Measurements from ENCODE around the gene ERMP1. TPM values are rescaled to one million over a fixed set of nuclear protein-coding genes. Genes with fewer than 3 reads are reported as not detected.

ERMP1 gene
- polyA plus RNA-seq, 2 of the 4 experiments (the other 2 are of a cell fraction), result 22.5 to 53.4 TPM

GRCh38 chr9:5793812-5794211 lies 39.1 kb downstream of the ERMP1 start:
- TF ChIP-seq EHMT2 (IDR thresholded peaks at IDR 0.05; ENCODE audit: low read depth), result no peak
- TF ChIP-seq POLR2AphosphoS2 (conservative IDR thresholded peaks at IDR 0.05; ENCODE audit: low read length), result no peak
- no peak for TF ChIP-seq HOXA7 (CRISPR knock-in tag; IDR thresholded peaks at IDR 0.05)
- no peak for TF ChIP-seq NFE2L2 (conservative IDR thresholded peaks at IDR 0.05; ENCODE audit: low read length)
- no peak for TF ChIP-seq KDM1A (IDR thresholded peaks at IDR 0.05; ENCODE audit: low read depth)
- TF ChIP-seq HDAC2 (IDR thresholded peaks at IDR 0.05), result no peak
- TF ChIP-seq RCOR1 (IDR thresholded peaks at IDR 0.05; ENCODE audit: low read depth, low read length), result no peak
- TF ChIP-seq MYC (IDR thresholded peaks at IDR 0.05; ENCODE audit: borderline replicate concordance, low read length), result no peak
- no peak for TF ChIP-seq USF2 (IDR thresholded peaks at IDR 0.05)
- no peak for TF ChIP-seq FOSL2 (IDR thresholded peaks at IDR 0.05)
- no peak for TF ChIP-seq FOSL2 (CRISPR knock-in tag; IDR thresholded peaks at IDR 0.05)
- no peak for TF ChIP-seq GATA3 (IDR thresholded peaks at IDR 0.05; ENCODE audit: borderline replicate concordance)
- TF ChIP-seq BHLHE40 (IDR thresholded peaks at IDR 0.05; ENCODE audit: low read depth, low read length), result no peak
- Histone ChIP-seq H3K4me3 (no peak overlapping the region), H3K9me3 (no peaks in the 10 kb centered on the region), H3K4me2 (no peak overlapping the region), H3K27ac (no peak overlapping the region), H3K4me1 (no peaks in the 10 kb centered on the region)
- no peak for FAIRE-seq
- WGBS (ENCODE audit: missing lambda C conversion rate), result 95% methylated on average over 1 of the region's 1 CpG
- CTCF ChIA-PET, result interaction anchor here (0.8 to 1.6 kb wide), 3 partner anchors 39 to 352 kb away, joined by 3 to 6 read pairs (median 3); partner anchors contain the start of gene ERMP1
- no peak for DNase-seq (ENCODE audit: low read depth in 1 of 2, low spot score in 1 of 2)
- POLR2A ChIA-PET, result no interaction called here
- no peak for ATAC-seq

GRCh38 chr9:5791870-5792269 lies 41.0 kb downstream of the ERMP1 start:
- Histone ChIP-seq H3K4me2 (no peak overlapping the region), H3K9me3 (no peaks in the 10 kb centered on the region), H3K4me3 (no peak overlapping the region), H3K27ac (no peak overlapping the region), H3K4me1 (no peaks in the 10 kb centered on the region)
- TF ChIP-seq NR3C1 (IDR thresholded peaks at IDR 0.05), result no peak
- no peak for TF ChIP-seq SREBF2 (IDR thresholded peaks at IDR 0.05)
- no peak for TF ChIP-seq USF2 (IDR thresholded peaks at IDR 0.05)
- TF ChIP-seq ZC3H11A (IDR thresholded peaks at IDR 0.05), result no peak
- no peak for TF ChIP-seq BCL3 (IDR thresholded peaks at IDR 0.05)
- no peak for TF ChIP-seq JUNB (IDR thresholded peaks at IDR 0.05)
- TF ChIP-seq MAZ (IDR thresholded peaks at IDR 0.05; ENCODE audit: borderline replicate concordance, low read depth, low read length), result no peak
- TF ChIP-seq KDM1A (IDR thresholded peaks at IDR 0.05; ENCODE audit: low read depth), result no peak
- TF ChIP-seq FOSL2 (IDR thresholded peaks at IDR 0.05), result no peak
- no peak for TF ChIP-seq FOSL2 (CRISPR knock-in tag; IDR thresholded peaks at IDR 0.05)
- TF ChIP-seq MAX (IDR thresholded peaks at IDR 0.05), result no peak
- FAIRE-seq (no peak), DNase-seq (ENCODE audit: low read depth in 1 of 2, low spot score in 1 of 2) (no peak), ATAC-seq (no peak)
- ChIA-PET POLR2A (no interaction called here), CTCF (no interaction called here)
- 80% methylated on average over 3 of the region's 3 CpGs for WGBS (ENCODE audit: missing lambda C conversion rate)

- WGBS (ENCODE audit: missing lambda C conversion rate), result 94% methylated on average over 1 of the region's 1 CpG
- H3K9me3 ChIP-seq, result no peaks in the 10 kb centered on the region
- ATAC-seq, result no peak
- H3K4me2 ChIP-seq, result no peak overlapping the region
- no peaks in the 10 kb centered on the region for H3K4me1 ChIP-seq
- no peak overlapping the region for H3K4me3 ChIP-seq
- ChIA-PET POLR2A (no interaction called here), CTCF (no interaction called here)
- H3K27ac ChIP-seq, result no peak overlapping the region
- DNase-seq (ENCODE audit: low read depth in 1 of 2, low spot score in 1 of 2), result no peak
- no peak for FAIRE-seq
- no peak for TF ChIP-seq HOXB5 (CRISPR knock-in tag; IDR thresholded peaks at IDR 0.05)
- TF ChIP-seq FOSB (CRISPR knock-in tag; IDR thresholded peaks at IDR 0.05), result no peak
- TF ChIP-seq RCOR1 (IDR thresholded peaks at IDR 0.05; ENCODE audit: low read depth, low read length), result no peak
- TF ChIP-seq MAZ (IDR thresholded peaks at IDR 0.05; ENCODE audit: borderline replicate concordance, low read depth, low read length), result no peak
- TF ChIP-seq HES2 (IDR thresholded peaks at IDR 0.05), result no peak
- no peak for TF ChIP-seq REST (IDR thresholded peaks at IDR 0.05)
- TF ChIP-seq ATOH8 (CRISPR knock-in tag; IDR thresholded peaks at IDR 0.05; ENCODE audit: low read depth), result no peak
- TF ChIP-seq ZFP36 (IDR thresholded peaks at IDR 0.05; ENCODE audit: borderline replicate concordance, partially characterized antibody), result no peak
- no peak for TF ChIP-seq CBX2 (IDR thresholded peaks at IDR 0.05; ENCODE audit: borderline replicate concordance, low read depth)
- TF ChIP-seq NPAS2 (CRISPR knock-in tag; IDR thresholded peaks at IDR 0.05; ENCODE audit: borderline replicate concordance), result no peak
- no peak for TF ChIP-seq RFX5 (IDR thresholded peaks at IDR 0.05)
- TF ChIP-seq POLR2A (IDR thresholded peaks at IDR 0.05; ENCODE audit: low read length), result no peak
Measured at GRCh38 chr9:5790923-5791322, 42.0 kb downstream of the ERMP1 start.
